HG03103 (cell line): ENCODE results near the gene PLPPR2.
"Not testable (repeated sequence)": the region's sequence is repeated elsewhere in the genome, so short reads cannot be mapped to it uniquely, and the experiment has no call there.

ENCODE experiments used
- ATAC-seq: cut with Tn5 transposase; IDR thresholded peaks from one replicate; pipeline ENCODE4 v1.9.1; 2021; ENCODE audit warnings: low read depth; ENCODE audit not compliant: unreplicated experiment

Gene PLPPR2, protein sequence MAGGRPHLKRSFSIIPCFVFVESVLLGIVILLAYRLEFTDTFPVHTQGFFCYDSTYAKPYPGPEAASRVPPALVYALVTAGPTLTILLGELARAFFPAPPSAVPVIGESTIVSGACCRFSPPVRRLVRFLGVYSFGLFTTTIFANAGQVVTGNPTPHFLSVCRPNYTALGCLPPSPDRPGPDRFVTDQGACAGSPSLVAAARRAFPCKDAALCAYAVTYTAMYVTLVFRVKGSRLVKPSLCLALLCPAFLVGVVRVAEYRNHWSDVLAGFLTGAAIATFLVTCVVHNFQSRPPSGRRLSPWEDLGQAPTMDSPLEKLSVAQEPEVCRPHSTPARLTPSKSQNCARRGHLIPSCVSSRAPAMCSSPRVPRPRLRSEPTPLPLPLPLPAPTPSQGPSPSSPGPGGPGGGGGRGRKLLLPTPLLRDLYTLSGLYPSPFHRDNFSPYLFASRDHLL

DNA sequence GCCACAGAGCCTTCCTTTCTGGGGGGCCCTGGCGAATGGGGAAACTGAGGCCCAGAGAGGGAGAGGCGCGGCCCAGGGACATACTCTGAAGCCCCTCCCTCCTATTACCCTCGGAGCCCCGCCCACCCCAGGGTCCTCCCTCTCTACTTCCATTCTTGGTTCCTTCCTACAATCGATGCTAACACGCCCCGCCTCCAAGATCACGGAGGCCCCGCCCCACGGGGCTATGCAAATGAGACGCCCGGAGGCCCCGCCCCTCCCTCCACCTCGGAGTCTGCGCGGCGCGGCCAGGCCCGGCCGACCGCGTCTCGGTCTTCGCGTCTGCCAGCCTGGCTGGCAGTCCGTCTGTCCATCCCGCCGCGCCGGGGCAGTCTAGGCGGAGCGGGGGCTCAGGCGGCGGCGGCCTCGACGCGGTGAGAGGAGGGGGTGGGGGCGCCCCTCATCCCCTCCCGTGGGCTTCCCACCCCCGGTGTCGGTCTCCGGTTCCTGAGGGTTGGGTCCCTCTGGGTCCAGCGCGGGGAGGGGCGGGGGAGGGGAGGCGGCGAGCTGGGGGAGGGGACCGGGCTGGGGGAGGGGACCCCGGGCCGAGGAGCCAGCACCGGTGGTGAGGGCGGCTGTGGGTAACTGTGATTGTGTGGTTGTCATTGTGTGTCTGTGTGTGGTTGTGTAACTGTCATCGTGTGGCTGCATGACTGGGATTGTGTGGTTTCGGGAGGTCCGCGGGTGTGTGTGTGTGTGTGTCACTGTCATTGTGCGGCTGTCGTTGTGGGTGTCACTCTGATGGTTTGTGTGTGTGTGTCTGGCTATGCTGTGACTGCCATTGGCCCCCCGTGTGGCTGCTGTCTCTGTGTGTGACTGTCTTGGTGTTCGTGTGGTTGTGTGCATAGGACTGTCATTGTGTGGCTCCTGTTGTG, at the start of gene PLPPR2:
PLPPR2 (plus strand) TSS at position 273 of the 914 bp plus-strand sequence. CDS start 2,242 bp downstream, outside the sequence.
- no peak for ATAC-seq

DNA sequence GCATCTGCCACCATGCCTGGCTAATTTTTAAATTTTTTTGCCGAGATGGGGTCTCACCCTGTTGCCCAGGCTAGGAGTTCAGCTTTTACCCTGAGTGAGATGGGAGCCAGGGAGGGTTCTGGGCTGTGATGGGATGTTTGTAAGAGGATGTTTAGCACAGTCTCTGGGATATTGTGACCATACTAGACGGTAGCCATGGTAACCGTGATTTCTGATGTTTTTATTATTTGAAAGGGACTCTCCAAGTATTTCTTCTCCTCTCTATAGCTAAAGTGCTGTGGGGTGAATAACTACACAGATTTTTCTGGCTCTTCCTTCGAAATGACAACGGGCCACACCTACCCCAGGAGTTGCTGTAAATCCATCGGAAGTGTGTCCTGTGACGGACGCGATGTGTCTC, 48.9 kb upstream of the PLPPR2 start:
- no peak for ATAC-seq

DNA sequence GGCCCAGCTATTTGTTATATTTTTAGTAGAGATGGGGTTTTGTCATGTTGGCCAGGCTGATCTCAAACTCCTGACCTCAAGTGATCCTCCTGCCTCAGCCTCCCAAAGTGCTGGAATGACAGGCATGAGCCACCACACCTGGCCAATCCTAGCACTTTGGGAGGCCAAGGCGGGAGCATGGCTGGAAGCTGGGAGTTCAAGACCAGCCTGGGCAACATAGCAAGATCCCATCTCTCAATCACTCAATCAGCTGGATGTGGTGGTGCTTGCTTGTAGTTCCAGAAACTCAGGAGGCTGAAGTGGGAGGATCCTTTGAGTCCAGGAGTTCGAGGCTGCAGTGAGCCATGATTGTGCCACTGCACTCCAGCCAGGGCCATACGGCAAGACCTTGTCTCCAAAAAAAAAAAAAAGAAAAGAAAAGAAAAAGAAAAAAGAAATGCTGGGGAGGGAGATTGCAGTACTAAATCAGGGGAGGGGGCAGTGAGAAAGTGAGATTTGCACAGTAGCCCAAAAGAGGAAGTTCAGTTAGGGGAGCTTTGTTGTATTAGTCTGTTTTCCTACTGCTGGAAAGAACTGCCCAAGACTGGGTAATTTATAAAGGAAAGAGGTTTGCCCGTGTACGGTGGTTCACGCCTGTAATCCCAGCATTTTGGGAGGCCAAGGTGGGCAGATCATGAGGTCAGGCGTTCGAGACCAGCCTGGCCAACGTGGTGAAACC, 34.8 kb upstream of the PLPPR2 start:
- not testable (repeated sequence) for ATAC-seq

DNA sequence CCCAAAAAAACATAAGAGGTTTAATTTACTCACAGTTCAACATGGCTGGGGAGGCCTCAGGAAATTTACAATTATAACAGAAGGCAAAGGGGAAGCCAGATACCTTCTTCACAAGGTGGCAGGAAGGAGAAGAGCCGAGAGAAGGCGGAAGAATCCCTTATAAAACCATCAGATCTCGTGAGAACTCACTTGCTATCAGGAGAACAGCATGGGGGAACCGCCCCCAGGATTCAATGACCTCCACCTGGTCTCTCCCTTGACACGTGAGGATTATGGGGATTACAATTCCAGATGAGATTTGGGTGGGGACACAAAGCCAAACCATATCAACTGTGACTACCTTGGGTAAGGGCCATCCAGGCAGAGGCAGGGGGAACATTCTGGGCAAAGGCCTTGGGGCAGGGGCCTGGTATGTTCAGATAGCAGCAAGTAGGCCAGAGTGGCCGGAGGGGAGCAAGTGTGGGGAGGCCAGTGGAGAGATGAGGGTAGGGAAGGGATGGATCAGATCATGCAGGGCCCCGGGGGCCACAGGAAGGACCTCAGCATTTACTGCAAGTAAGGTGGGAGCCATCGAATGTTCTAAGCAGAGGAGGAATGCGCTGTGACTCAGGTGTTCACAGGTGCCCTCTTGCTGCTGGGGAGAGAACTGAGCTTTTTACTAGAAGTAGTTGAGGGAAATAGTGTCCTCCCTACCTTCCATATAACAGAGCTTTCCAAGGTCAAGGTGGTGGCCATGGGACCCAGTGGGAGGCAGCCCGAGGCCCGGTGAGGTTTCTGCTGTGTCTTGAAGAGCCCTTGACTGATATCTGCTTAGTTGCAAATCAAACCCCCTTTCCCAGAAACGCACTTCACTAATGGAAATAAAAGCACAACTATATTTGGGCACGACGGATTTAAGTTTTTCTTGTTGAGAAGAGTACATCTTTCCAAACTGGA, 33.8 kb upstream of the PLPPR2 start:
- no peak for ATAC-seq

DNA sequence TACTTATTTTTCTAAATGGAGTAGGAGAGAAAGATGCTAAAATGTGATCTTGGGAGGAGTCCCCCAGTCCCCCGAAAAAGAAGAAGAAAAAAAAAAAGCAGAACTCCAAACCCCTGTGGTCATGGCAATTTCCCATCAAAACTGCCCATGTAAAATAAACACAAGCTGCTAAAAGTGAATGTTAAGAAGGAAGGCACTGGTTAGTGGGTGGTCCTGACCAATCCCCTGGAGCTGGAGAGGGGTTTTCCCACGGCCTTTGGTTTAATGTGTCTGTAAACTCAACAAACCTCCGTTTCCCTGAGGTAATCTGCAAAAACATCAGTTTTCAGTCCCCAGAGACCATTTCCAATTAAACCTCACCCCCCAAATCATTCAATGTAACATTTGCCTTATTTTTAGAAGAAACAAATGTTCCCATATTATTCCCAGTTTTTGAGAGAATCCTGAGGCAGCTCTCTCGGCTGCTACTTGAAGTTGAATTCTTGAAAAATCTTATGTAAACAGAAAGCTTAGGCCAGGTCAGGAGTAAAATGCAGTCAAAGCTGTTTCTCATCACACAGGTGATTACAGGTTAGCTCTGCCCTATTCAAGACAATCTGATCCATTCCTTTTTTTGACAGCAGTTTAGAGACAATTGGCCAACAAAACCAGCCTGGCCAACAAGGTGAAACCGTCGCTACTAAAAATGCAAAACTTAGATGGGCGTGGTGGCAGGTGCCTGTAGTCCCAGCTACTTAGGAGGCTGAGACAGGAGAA, 32.8 kb upstream of the PLPPR2 start:
- no peak for ATAC-seq

DNA sequence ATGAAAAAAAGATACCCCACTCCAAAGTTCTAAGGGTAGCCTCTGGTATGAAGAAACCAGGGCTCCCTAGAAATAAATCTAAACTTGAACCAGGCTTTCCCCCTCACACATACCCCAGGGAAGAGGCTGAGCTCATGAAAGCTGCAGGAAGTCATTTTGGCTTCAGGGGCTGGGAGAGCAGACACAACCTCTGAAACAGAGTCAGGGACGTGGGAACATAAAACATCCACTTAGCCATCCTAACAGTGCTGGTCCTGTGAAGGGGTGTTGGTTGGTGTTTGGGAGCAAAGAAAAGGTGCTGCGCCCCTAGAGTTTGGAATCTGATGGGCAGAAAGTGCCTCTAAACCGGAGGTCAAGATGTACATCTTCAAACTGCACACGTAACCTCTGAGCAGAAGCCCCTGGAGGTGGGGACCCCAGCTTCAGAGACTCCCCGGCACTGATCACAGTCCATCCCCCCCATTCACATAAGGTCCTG, 31.6 kb upstream of the PLPPR2 start:
- no peak for ATAC-seq

DNA sequence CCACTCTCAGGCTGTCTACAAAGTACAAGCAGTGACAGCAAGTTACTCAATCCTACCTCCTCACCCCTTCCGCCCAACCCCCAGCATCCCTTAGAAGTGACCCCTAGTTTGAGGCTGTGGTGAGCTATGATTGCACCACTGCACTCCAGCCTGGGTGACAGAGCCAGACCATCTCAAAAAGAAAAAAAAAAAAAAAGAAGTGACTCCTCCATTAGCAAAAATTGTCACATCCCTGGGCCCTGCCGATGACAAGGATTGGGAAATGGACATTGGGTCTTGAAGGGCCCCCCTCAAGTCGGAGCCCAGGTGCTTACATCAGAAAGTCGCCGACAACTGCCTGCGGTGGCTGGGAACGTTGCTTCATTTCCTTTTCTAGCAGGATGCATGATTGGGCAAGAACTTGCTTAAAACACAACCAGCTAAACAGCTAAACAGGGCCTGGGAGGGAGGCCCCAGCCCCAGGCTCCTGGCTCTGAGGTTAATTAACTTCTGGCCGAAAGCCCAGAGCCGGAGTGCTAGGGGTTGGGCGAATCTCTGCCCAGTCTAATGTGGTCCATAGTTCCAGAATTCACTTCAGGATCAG, 31.1 kb upstream of the PLPPR2 start:
- no peak for ATAC-seq

DNA sequence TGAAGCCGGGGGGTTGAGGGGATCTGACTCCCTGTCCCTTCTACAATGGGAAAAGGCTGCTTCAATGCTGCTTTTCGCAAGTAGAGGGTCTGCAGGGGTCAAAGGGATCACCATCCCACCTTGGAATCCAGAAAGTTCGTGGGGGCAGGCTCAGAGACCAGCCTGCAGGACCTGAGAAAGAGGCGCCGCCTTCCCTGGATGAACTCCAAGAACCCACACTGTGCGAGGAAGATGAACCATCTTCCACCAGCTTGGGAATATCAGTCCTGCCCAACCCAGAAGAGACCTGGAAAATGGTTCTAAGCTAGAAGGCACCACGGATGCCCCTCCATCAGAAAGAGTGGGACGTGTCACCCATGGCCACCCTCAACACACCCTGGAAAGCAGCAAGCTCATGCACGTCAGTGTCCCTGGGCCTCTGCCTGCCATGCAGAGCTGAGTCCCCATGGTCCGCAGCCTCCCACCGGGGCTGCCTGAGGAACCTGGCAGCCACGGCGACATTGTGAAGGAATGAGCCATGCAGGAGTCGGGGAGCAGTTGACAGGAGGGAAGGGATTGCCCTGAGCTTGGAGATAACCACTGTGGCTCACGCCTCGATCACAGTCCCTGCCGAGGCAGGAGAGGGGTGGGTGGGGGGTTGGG, 30.4 kb upstream of the PLPPR2 start:
- ATAC-seq, result no peak

DNA sequence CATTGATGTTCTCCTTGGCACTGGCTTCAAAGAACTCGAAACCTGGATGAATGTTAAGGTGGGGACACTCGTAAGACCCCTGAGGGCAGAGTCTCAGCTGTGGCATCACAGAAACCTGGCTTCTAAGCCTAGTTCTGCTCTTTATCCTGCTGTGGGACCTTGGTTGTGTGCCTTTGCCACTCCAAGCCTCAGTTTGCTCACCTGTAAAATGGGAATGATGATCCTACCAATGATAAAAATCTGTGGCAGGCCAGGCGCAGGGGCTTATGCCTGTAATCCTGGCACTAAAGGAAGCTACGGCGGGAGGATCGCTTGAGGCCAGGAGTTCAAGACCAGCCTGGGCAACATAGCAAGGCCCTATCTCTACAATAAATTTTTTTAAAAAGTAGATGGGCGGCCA, 29.7 kb upstream of the PLPPR2 start:
- ATAC-seq, result no peak

DNA sequence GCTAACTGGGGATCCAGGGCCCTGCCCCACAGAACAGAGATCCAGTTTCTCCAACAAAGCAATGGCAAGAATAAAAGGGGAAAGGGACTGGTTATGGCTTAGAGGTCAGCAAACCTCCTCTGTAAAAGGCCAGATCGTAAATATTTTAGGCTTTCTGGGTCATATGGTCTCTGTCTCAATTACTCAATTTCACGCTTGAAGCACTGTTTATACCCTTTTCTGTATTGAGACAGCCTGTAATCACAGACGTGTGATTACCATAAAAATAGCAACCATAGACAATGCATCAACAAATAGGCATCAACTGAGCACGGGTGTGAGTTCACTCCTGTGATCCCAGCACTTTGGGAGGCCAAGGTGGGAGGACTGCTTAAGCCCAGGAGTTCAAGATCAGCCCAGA, 25.1 kb upstream of the PLPPR2 start:
- no peak for ATAC-seq

DNA sequence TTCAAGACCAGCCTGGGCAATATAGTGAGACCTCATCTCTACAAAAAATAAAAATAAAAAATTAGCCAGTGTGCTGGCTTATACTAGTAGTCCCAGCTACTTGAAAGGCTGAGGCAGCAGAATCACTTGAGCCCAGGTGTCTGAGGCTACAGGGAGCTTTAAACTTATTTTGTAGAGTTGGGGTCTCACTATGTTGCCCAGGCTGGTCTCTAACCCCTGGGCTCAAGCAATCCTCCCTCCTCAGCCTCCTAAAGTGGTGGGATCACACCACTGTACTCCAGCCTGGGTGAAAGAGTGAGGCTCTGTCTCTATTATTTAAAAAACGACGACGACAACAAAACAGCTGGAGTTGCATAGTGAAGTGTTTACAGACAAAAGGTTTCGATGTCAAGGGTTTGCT, 23.7 kb upstream of the PLPPR2 start:
- ATAC-seq, result no peak

DNA sequence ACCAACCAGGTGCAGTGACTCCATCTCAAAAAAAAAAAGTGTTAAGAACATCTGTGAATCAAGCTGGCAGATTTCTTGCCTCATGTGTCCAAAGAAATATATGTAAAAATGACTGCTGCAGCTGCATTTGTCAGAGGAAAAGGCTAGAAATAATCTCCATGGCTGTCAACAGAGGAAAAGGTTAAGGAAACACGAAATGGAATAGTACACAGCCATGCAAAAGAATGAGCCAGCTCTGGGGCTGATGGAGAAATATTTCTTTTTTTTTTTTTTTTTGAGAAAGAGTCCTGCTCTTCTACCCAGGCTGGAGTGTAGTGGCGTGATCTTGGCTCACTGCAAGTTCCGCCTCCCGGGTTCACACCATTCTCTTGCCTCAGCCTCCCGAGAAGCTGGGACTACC, 22.4 kb upstream of the PLPPR2 start:
- no peak for ATAC-seq

DNA sequence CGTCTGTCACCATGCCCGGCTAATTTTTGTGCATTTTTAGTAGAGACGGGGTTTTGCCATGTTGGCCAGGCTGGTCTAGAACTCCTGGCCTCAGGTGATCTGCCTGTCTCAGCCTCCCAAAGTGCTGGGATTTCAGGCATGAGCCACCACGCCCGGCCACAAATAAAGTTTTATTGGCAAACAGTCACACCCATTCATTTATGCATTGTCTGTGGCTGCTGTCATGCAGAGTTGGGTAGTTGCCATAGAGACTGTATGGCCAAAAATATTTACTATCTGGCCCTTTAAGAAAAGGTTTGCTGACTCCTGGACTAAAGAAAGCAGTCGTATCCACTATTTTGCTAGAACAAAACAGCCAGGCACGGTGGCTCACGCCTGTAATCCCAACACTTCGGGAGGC, 21.4 kb upstream of the PLPPR2 start:
- ATAC-seq, result not testable (repeated sequence)

DNA sequence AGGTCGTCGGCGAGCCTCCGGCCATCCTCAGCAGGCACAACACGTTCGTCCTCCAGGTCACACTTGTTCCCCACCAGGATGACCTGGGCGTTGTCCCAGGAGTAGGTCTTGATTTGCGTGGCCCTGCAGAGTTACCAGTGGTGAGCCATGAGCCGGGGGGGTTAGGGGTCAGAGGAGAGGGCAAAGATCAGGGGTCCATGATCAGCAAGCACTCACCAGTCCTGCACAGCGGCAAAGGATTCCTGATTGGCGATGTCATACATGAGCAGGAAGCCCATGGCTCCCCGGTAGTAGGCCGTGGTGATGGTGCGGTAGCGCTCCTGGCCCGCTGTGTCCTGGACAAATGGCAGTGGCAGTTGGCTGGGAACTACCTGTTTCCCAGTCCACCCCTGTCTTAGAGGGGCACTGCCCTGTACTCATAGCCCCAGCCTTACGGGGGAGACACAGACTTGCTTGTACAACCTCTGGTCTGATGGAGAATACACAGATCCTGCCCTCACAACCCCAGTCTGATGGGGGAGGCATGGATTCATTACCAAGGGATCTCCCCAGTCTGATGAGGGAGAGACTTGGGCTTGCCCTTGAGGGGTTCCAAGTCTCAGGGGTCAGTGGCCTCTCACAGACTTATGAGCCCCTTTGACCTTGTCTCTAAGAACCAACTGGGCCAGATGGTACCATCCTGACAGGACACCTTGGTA, 19.6 kb upstream of the PLPPR2 start:
- no peak for ATAC-seq

DNA sequence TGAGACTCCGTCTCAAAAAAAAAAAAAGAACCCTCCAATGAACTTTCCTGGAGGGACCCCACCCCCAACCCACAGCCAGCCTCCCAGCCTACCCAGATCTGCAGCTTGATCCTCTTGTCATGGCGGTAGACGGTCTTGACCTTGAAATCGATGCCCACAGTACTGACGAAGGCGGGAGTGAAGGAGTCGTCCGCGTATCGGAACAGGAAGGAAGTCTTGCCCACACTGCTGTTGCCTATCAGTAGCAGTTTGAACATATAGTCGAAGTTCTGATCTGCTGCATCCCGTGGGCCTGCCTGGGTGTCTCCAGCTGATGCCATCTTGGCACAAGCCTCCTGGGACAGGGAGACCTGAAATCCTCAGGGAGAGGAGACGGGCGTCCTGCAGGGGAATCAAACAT, 18.2 kb upstream of the PLPPR2 start:
- ATAC-seq, result no peak

DNA sequence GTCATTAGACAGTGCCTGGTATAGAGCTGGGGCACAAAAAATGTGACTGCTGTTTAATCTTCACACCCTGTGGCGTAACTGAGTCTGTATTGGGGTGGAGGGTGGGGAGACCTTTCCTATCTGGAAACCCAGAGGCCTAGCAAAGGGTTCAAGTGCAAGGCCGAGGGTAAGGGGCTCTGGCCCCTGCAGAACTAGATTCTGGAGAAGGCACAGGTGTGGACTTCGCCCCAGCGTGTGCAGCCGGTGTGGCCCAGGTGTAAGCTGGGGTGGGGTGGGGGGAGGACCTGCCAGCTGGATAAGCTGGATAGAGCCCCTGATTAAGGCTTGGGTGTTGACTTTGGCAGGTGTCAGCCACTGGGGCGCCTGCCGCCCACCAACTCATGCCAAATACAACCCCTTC, 17.1 kb upstream of the PLPPR2 start:
- no peak for ATAC-seq

DNA sequence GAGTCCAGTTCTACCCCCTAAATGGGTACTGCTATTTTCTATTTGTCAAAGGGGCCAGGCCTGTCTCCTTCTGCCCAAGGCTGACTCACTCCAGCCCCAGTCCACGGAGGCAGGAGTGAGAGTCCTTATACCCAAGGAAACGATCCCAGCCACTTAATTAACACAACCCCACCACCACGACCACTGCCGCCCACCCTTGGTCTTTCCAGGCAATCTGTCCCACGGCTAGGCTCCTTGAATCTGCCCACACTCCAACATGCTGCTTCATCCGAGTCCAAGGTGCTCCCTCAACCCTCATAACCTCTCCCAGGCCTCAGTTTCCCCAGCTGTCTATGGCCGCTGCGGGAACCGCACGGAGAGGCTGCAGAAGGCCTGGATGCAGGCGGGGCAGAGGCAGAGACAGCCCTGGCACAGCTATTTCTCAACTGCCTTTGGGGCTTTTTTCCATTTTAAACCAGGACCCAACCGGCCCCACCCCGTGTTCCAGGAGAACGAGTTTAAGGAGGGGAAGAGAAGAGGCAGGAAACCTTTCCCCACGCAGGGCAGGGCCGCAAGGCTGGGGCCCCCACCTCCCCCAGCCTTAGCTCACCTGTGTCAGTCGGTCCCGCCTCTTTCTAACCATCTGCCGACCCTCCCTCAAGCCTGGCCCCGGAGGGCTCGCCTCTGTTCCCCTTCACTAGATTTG, 16.5 kb upstream of the PLPPR2 start:
- no peak for ATAC-seq
